ENCODE data around the gene RBM48.

Gene RBM48

GRCh38 chr7:92527300-92528187 lies 1.1 kb upstream of the RBM48 start:
- TF ChIP-seq FOXP2 (optimal IDR thresholded peaks at IDR 0.05; ENCODE audit: borderline replicate concordance, extremely low read depth, extremely low read length, insufficient read depth) (no peak), TAF1 (IDR thresholded peaks at IDR 0.05; ENCODE audit: borderline replicate concordance, insufficient read depth, low read length) (0 out of 2 replicates have a peak, but pooled peaks have one; percentile 27), POLR2AphosphoS5 (IDR thresholded peaks at IDR 0.05; ENCODE audit: low read depth, low read length) (no peak), SIN3A (IDR thresholded peaks at IDR 0.05; ENCODE audit: borderline replicate concordance, insufficient read depth, low read length) (peak; percentile 38; the same call in 1 of the 2 replicates), REST (IDR thresholded peaks at IDR 0.05; ENCODE audit: insufficient read depth in 1 of 2, low read depth in 2 of 2, low read length in 2 of 2) (no peak)

- TF ChIP-seq REST (IDR thresholded peaks at IDR 0.05; ENCODE audit: insufficient read depth in 1 of 2, low read depth in 2 of 2, low read length in 2 of 2) (no peak), FOXP2 (optimal IDR thresholded peaks at IDR 0.05; ENCODE audit: borderline replicate concordance, extremely low read depth, extremely low read length, insufficient read depth) (no peak), TAF1 (IDR thresholded peaks at IDR 0.05; ENCODE audit: borderline replicate concordance, insufficient read depth, low read length) (no peak), SIN3A (IDR thresholded peaks at IDR 0.05; ENCODE audit: borderline replicate concordance, insufficient read depth, low read length) (no peak), POLR2AphosphoS5 (IDR thresholded peaks at IDR 0.05; ENCODE audit: low read depth, low read length) (no peak)
These were observed 316 bp downstream of the RBM48 start for GRCh38 chr7:92528958-92529264.

GRCh38 chr7:92534572-92534971 lies 6.0 kb downstream of the RBM48 start:
- TF ChIP-seq SIN3A (IDR thresholded peaks at IDR 0.05; ENCODE audit: borderline replicate concordance, insufficient read depth, low read length) (no peak), TAF1 (IDR thresholded peaks at IDR 0.05; ENCODE audit: borderline replicate concordance, insufficient read depth, low read length) (no peak), POLR2AphosphoS5 (IDR thresholded peaks at IDR 0.05; ENCODE audit: low read depth, low read length) (no peak), FOXP2 (optimal IDR thresholded peaks at IDR 0.05; ENCODE audit: borderline replicate concordance, extremely low read depth, extremely low read length, insufficient read depth) (no peak), REST (IDR thresholded peaks at IDR 0.05; ENCODE audit: insufficient read depth in 1 of 2, low read depth in 2 of 2, low read length in 2 of 2) (no peak)

- TF ChIP-seq FOXP2 (optimal IDR thresholded peaks at IDR 0.05; ENCODE audit: borderline replicate concordance, extremely low read depth, extremely low read length, insufficient read depth) (no peak), SIN3A (IDR thresholded peaks at IDR 0.05; ENCODE audit: borderline replicate concordance, insufficient read depth, low read length) (no peak), TAF1 (IDR thresholded peaks at IDR 0.05; ENCODE audit: borderline replicate concordance, insufficient read depth, low read length) (no peak), REST (IDR thresholded peaks at IDR 0.05; ENCODE audit: insufficient read depth in 1 of 2, low read depth in 2 of 2, low read length in 2 of 2) (no peak), POLR2AphosphoS5 (IDR thresholded peaks at IDR 0.05; ENCODE audit: low read depth, low read length) (no peak)
These were observed 18.4 kb downstream of the RBM48 start for GRCh38 chr7:92546856-92547497.

Data from PFSK-1 (cell line).